ENCODE measurements around the gene RIN3.

- TF ChIP-seq CTCF (IDR thresholded peaks at IDR 0.05; ENCODE audit: extremely low read depth in 1 of 2, insufficient read depth in 1 of 2, low read depth in 1 of 2, low read length in 2 of 2) (no peak), JUN (IDR thresholded peaks at IDR 0.05; ENCODE audit: borderline replicate concordance, insufficient read depth, insufficient read length, low read depth) (no peak), POLR2A (IDR thresholded peaks at IDR 0.05; ENCODE audit: low read depth, low read length) (no peak), GATA2 (IDR thresholded peaks at IDR 0.05; ENCODE audit: insufficient read depth, insufficient read length, low read depth, low read length) (no peak)
Observed at GRCh38 chr14:92505826-92506225, 7.8 kb upstream of the RIN3 start.
